ENCODE data around the gene PDE11A.

DNA sequence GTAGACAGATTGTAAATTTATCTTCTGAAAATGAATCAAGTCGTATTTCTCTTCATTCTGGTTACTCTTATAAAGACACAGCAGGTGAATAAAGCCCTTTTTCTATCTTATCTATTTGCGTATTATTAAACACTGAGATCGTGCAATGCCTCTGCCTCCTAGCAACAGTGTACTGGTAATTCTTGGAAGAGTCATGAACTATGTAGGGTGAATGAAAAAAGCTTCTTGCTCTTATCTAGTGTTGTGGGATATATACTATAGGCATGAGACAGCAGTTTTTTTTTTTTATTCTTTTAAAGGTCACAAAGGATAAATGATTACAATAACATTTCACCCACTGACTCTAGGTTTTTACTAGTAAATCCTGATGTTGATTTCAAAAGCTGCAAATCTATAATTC is 324.2 kb downstream of the PDE11A start:
- TF ChIP-seq POLR2AphosphoS5 (IDR thresholded peaks at IDR 0.05) = no peak
- TF ChIP-seq, protein P1, sequence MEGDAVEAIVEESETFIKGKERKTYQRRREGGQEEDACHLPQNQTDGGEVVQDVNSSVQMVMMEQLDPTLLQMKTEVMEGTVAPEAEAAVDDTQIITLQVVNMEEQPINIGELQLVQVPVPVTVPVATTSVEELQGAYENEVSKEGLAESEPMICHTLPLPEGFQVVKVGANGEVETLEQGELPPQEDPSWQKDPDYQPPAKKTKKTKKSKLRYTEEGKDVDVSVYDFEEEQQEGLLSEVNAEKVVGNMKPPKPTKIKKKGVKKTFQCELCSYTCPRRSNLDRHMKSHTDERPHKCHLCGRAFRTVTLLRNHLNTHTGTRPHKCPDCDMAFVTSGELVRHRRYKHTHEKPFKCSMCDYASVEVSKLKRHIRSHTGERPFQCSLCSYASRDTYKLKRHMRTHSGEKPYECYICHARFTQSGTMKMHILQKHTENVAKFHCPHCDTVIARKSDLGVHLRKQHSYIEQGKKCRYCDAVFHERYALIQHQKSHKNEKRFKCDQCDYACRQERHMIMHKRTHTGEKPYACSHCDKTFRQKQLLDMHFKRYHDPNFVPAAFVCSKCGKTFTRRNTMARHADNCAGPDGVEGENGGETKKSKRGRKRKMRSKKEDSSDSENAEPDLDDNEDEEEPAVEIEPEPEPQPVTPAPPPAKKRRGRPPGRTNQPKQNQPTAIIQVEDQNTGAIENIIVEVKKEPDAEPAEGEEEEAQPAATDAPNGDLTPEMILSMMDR (IDR thresholded peaks at IDR 0.05) = no peak
- no peak for TF ChIP-seq POLR2A (IDR thresholded peaks at IDR 0.05)
- TF ChIP-seq EP300 (IDR thresholded peaks at IDR 0.05) = no peak
